GM21390 (cell line): ENCODE measurements around the gene ITPR2.
"Not testable (repeated sequence)": the region's sequence is repeated elsewhere in the genome, so short reads cannot be mapped to it uniquely, and the experiment has no call there.

Experiments
- ATAC-seq: cut with Tn5 transposase; IDR thresholded peaks from one replicate; pipeline ENCODE4 v1.9.1; 2021; ENCODE audit not compliant: unreplicated experiment

Gene ITPR2

DNA sequence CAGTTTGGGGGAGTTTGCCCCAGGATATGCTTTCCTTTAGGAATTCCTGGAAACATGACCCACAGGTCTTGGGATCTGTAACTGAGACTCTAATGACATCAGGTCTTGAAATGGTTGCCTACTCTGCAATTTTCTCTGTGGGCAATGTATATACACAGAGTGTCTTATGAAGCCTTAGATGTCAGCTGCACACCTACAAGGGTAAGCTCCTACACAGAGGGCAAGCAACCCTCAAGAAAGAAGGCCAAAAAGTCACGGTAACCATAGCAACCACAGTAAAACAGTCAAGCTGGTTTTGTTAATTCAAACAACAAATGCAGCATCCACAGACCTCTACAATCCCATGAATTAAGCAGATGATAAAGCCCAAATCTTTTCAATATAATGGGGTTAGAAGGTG, 344.6 kb downstream of the ITPR2 start:
- ATAC-seq = no peak

DNA sequence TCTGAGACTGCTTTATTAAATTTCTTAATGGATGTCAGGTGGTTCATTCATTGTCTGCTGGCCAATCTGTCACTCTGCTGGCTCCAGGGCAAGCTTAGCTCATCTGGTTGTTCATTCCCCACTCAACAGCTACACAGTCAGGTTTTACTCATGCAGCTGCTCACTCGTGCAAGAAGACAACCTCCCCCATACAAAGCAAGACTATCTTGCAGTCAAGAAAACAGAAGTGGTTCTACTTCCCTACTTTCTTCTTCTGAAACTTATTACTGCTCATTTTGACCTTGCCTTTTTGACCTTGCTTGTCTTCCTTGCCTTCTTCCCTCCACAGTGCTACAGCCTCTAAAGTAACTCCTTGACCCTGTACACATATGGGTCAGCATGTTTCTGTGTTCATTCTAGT, 359.7 kb downstream of the ITPR2 start:
- ATAC-seq = peak; percentile 90

DNA sequence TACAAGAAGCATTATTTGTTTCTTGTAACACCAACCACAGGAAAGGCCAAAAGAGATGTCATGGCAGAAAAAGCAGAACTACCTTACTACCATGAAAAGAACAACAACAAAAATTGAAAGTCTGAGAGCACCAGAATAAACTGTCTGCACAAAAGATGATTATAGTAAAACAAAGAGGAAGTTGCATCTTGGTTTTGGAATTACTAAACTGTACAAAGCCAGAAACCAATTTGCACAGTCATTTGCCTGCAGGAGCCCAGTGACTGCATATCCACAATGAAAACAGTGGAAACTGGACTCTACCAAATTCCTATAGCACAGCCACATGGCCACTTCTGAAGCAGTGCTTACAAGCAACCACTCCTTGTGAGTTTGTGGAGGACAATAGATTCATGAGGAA, 361.4 kb downstream of the ITPR2 start:
- peak; percentile 60 for ATAC-seq

DNA sequence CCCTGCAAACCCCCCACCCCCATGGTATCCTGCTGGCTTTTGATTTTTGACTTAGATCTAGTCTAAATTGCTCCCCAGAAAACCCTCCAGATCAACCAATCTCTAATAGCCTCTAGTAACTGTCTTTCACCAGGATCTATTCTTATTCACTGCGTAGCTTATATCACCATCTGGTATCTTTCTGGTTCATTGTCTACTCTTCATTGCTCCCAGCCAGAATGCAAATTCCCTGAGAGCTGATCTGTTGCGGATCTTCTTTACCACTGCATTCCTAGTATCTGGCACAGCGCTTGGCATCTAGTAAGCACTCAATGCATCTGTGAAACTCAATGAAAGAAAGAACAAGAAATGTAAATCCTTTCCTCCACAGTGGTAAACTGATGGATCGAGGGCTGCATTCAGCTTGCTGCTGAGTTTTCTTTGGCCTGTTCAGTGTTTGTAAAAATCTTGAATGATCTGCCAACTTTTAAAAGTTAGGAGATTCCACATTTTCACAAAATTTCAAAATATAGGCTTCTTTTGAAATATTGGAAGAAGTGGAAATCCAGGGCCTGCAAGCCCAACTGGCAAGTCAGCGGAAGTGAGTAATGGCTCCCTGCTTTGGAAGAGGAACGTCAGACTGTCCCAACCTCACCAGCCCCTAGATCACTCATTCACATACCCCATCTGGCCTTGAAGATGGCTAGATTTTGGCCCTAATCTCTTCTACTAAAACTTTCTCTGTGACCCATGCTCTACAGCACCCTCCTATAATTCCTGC, 363.4 kb downstream of the ITPR2 start:
- ATAC-seq = no peak

DNA sequence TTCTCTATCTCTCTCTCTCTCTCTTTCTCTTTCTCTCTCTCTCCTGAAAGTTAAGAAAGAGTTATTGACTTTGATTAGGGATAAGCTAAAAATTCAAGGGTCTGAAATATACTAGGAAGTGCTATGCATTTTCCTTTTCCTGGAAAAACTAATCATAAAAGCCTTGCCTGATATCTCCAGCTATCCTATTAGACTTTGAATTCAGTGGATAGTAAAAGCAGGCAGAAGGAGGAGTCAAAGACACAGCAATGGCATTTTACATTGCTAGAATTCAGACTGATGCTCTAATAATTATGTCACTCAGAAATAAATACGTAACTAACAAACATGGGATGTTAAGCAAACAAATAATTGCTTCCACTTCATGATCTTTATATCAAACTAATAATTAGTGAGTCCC, 365.6 kb downstream of the ITPR2 start:
- ATAC-seq = no peak

DNA sequence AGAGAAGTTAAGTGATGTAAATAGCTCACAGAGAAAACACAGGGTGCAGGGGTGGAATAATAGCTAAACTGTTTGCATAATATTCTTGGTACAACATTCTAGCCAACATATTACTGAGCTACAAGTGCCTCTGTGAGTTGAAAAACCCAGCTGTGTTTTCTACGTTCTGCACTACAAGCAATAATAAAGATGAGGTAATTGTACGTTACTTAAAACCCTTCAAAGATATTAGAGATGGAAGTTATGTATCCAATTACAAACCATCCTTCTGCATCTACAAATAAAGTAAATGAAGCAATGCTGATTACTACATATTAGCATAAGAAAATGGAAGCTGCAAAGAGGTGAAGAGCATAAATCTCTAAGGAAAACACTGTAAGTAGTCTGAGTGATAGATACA, 366.3 kb downstream of the ITPR2 start:
- no peak for ATAC-seq

DNA sequence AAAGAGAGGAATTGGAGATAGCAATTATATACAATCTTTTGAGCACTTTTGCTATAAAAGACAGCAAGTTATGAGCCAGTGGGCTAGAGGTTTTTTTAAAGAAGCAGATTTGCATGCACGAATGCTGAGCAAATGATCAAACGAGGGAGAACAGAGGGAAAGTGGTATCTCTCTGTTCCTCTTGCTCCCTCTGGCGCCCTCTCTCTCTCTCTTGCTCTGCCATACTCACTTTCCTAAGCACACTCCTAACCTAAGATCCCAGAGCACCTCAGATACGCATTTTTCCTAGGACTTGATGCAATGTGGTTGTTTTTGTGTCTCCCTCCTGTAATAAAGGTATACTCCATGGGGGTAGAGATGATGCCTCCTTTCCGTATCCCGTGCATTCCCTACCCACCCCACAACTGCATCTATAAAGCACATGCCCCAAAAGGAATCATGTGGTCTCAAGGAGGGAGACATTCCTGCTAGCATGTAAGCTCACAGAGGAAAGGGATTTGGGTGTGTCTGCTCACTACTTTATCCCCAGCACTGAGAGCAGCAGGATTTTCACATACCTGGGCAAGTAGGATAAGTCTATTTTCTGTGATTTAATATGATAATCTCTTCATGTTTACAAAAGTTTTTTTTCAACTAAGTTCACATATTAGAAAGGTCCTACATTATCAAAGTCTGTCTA, 367.4 kb downstream of the ITPR2 start:
- no peak for ATAC-seq

DNA sequence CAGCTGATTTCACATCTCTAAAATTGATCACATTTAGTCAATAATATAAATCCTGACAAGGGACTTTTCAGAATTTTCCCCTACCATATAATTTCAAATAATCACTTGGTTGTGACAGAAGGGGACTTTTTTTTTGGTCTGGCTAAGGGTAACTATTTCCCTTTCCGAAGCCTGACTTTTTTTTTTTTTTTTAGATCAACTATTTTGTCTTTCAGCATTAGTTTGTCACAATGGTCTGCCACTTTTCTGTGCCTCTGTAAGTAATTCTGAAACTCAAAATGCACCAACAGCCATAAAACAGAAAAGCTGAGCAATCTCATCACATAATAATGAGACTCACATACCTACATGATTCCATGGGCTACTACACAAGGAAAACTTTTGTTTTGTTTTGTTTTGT, 371.2 kb downstream of the ITPR2 start:
- ATAC-seq = no peak

DNA sequence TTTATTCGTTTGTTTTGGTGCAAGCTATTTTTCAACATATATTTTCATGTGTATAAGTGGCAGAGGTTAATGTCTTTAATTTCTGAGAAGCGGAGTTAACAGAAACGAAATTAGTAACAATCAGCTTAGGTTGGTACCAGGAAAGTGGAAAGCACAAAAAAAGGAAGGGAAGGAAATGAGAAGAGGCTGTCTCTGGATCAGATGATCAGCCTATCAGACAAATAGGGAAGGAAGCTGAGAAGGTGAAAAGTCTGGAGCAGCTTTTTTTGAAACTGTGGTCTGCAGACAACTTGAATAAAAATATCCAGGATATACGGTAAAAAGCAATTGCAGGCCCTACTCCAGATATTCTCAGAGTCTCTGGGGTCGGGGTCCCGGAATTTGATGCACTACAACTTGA, 372.6 kb downstream of the ITPR2 start:
- ATAC-seq = no peak

DNA sequence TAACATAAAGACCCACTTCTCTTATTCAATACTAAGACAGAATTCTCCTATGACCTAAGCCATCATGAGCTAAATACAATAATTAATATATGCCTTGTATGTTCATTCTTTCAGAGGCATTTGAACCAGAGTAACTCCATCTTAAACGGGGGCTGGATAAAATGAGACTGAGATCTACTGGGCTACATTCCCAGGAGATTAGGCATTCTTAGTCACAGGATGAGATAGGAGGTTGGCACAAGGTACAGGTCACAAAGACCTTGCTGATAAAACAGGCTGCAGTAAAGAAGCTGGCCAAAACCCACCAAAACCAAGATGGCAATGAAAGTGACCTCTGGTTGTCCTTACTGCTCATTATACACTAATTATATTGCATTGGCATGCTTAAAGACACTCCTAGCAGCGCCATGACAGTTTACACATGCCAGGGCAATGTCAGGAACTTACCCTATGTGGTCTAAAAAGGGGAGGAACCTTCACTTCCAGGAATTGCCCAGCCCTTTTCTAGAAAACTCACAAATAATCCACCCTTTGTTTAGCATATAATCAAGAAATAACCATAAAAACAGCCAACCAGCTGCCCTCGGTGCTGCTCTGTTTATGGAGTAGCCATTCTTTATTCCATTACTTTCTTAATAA, 376.9 kb downstream of the ITPR2 start:
- ATAC-seq = no peak

DNA sequence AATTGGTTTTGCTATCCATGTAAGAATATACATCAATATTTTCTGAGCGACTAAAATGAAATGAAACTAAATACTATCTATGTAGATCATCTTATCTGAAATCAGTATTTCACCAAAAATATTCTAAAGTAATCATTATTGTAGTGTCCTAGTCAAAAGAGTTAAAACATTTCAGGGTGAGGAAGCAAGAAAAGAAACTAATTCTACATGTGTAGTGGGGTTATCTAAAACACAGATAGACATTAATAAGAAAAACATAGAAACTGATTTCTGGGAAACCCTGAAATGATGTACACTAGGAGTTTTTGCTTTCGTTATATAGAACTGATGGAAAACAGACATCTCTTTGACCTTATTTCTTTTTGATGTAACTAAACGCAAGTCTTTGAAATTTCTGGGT, 379.7 kb downstream of the ITPR2 start:
- ATAC-seq = no peak

DNA sequence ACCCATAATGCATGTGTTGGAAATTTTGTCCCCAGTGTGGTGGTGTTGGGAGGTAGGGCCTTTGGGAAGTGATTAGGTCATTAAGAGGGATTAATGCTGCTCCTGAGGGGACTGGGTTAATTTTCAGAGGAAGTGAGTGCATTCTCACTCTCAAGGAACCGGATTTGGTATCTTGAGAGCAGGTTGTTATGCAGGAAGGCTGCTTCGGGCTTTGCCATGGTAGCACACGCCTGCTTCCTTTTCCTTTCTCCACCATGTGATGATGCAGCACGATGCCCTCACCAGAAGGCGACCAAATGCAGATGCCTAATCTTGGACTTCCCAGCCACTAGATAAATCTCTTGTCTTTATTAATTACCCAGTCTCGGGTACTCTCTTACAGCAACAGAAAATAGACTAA, 380.5 kb downstream of the ITPR2 start:
- no peak for ATAC-seq

DNA sequence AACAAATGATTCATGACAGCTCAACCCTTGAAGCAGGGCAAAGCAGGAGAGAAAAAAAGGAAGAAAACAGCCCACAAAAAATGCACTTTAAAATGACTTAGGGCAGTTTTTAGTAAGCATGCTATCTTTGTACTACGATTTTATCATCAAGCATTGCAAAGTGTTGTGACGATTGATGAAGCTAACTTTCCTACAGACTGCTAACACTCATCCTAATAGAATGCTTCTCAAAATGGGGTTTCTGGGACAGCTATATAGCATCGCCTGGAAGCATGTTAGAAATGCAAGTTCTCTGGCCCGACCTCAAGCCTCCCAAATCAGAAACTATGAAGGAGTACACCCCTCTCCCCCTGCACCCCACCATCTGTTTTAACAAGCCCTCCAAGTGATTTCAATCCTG, 381.2 kb downstream of the ITPR2 start:
- ATAC-seq = no peak

DNA sequence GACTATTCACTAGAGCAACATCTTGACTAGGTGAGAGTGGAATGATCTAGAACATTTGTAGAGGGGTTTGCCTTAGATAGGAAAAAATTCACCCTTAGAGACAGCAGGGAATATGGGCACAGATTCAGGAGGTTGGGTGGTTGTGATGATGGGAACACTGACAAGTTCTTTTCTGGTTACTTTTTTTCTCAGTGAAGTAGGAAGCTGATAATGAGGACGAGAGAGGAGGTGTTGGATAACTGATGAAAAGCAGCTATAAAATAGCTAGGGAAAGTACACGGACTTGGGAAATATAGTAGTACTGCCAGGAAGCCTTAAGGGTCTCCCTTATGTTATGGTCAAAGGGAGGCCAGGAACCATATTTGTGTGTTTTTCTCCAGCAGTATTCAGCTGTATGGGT, 387.1 kb downstream of the ITPR2 start:
- no peak for ATAC-seq

DNA sequence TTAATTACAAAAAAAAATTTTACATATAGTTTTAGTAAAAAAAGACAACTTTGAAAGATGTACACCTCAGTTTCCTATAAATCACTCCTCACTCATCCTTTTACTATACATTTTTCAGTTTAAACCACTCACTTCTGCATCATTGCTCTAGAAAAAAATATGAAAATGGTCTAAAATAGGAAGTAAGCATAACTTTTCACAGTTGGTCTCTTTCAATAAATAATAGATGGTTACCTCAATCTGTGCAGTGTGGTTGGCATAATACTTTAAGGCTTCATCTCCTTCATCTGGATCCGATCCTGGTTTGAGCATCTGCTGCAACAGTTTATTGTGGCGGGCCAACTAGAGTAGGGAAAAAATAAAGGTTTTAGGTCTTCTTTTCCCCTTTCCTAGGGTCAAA, 389.7 kb downstream of the ITPR2 start:
- no peak for ATAC-seq

DNA sequence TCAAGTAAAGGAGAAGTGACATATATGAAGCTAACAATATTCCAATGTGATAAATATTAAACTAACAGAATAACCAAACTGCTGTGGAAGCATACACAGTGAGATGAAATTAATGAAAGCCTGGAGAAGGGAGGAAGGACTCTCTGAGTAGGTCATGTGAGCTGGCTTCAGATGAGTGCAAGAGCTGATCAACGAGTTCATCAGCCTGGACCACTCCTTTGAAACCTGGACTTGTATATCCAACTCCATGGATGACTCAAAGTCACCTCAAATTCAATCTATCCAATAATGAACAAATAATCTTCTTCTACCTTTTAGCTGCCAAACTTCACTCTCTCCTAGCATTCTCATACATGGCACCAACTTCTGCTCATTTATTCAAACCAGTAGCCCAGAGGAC, 391.6 kb downstream of the ITPR2 start:
- no peak for ATAC-seq

DNA sequence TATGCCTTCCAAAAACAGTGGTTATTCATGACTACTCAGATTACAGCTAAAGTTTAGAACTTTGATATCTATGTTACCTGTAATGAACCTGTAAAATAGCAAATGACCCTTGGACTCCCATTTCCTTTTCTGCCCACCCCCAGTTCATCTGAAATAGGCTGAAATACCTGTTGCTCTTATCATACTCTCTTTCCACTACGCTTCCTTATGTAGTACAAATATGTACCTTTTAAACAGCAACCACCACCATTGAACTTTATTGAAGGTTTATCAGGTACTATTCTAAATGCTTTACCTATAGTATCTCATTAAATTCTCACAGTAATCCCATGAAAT, 398.0 kb downstream of the ITPR2 start:
- ATAC-seq = no peak

DNA sequence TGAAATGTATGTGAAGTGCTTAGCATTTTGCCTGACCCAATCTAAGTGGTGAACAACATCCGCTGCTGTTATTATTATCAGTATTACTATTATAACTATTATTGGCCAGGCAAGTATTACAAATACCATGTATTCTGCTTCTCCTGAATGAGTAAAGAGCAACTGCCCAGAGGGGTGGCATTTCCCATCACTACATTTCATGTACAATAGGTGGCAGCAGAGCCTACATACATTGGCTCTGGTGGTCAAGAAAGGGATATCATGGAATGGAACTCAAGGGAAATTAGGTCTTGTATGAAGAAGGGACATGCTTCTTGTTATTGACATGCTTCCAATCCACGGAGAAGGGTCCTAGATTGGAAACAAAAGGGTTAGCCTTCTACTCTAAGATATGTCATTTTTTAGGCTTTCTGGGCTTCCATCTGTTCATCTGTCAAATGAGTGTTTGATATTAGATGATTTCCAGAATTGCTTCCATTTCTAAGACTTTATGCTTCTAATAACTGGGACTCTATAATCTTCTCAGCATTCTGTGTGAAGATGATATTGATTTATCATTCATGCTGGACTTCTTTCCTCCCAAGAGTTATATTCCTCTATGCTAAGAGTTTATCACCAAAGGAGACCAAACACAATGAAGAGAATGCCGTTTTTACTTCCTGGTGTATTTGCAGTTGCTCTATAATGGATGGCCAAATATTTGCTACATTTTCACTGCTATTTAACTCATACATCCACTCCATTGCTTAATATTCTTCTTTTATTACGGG, 398.5 kb downstream of the ITPR2 start:
- ATAC-seq = peak; percentile 71

DNA sequence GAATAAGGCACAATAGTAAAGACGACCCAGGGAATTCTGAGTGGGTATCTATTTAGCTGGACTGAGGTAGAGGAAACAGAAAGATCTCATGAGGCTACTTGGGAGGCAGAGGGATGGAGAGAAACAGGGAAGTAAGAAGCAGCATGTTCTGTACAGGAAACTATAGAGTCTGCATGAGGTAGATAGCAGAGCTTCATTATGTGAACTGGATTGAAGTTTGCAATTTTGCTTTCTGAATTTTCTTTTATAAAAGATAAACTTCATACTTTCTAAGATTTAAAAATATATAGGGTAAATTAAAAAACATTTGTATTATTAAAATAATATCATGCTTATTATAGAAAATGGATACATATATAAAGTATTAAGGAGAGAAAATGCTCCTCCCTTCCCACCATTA, 399.3 kb downstream of the ITPR2 start:
- not testable (repeated sequence) for ATAC-seq

DNA sequence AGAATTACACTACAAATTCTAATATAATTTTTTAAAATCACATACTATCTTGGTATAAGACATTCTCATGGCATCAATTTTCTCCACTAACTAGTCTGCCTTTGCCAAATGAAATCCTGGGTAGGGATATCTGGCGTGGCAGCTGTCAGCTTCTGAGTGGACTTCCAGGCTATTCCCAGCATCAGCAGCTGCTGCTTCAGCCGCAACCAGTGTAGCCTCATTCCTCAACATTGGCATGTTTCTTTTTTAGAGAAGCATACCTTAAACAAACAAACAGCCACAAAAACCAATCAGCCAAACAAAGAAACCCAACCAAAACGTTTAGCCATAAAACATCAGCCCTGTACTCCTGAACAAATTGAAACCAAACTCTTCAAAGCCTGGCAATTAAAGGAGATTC, 401.8 kb downstream of the ITPR2 start:
- ATAC-seq = no peak

DNA sequence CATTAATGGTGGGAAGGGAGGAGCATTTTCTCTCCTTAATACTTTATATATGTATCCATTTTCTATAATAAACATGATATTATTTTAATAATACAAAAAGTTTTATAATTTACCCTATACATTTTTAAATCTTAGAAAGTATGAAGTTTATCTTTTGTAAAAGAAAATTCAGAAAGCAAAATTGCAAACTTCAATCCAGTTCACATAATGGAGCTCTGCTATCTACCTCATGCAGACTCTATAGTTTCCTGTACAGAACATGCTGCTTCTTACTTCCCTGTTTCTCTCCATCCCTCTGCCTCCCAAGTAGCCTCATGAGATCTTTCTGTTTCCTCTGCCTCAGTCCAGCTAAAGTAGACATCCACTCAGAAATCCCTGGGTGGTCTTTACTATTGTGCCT, 402.4 kb downstream of the ITPR2 start:
- ATAC-seq = not testable (repeated sequence)
